Measurements from ENCODE around the gene TRIM2. TPM values are rescaled to one million over a fixed set of nuclear protein-coding genes. Genes with fewer than 3 reads are reported as not detected.
"Not testable (repeated sequence)": the region's sequence is repeated elsewhere in the genome, so short reads cannot be mapped to it uniquely, and the experiment has no call there.

Gene TRIM2
- total RNA-seq, 1 donor, result 39.8 TPM

GRCh38 chr4:153159016-153159415, 45.2 kb upstream of the TRIM2 start:
- DNase-seq (ENCODE audit: insufficient read length, low spot score, missing footprints), result no peak
- H3K4me3 ChIP-seq (ENCODE audit: insufficient read depth, low read length), result no peak overlapping the region
- H3K36me3 ChIP-seq (ENCODE audit: insufficient read depth, low read length), result no peaks in the 10 kb centered on the region
- no peak overlapping the region for H3K27ac ChIP-seq (ENCODE audit: low read depth, low read length)
- H2AFZ ChIP-seq (ENCODE audit: low read length), result no peak overlapping the region
- H3K9me3 ChIP-seq (ENCODE audit: low read depth, low read length), result no peaks in the 10 kb centered on the region
- no peaks in the 10 kb centered on the region for H4K20me1 ChIP-seq (ENCODE audit: insufficient read depth, low read length)
- H3K27me3 ChIP-seq (ENCODE audit: insufficient read depth, low read length), result peaks cover 82% of the 10 kb centered on the region
- peak; percentile 15 for TF ChIP-seq CTCF (IDR thresholded peaks at IDR 0.05; ENCODE audit: extremely low read depth, low read depth, low read length)
- H3K4me2 ChIP-seq (ENCODE audit: insufficient read depth, low read length), result no peak overlapping the region
- peaks cover 10% of the 10 kb centered on the region for H3K4me1 ChIP-seq (ENCODE audit: insufficient read depth, low read length)
- no peaks in the 10 kb centered on the region for H3K79me2 ChIP-seq (ENCODE audit: insufficient read depth, low read length)

DNA sequence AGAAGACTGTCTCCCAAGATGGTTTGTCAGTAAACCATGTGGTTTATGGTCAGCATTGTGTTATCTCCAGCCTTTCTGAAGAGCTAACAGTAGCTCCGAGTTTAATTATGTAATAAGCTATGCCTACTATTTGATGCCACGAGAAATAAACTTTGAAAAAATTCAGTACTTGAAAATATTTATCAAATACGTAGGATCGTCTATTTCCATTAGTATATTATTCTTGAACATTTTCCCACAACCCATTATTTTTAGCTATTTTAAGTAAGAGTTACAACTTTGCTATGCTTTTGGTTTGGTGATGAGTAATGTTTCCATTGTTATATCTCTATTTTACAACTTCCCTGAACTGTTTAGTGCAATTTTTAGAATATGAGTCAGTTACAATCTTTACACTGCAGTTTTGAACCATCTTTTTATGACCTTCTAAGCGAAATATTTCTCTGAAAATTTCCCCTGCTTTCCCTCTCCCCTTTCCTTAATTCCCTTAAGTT, 44.5 kb upstream of the TRIM2 start:
- Histone ChIP-seq H4K20me1 (ENCODE audit: insufficient read depth, low read length) (no peaks in the 10 kb centered on the region), H3K9me3 (ENCODE audit: low read depth, low read length) (no peaks in the 10 kb centered on the region), H3K79me2 (ENCODE audit: insufficient read depth, low read length) (no peaks in the 10 kb centered on the region), H3K27me3 (ENCODE audit: insufficient read depth, low read length) (peaks cover 82% of the 10 kb centered on the region), H2AFZ (ENCODE audit: low read length) (no peak overlapping the region), H3K36me3 (ENCODE audit: insufficient read depth, low read length) (no peaks in the 10 kb centered on the region), H3K4me2 (ENCODE audit: insufficient read depth, low read length) (peak overlapping the region; percentile 61), H3K4me3 (ENCODE audit: insufficient read depth, low read length) (no peak overlapping the region), H3K4me1 (ENCODE audit: insufficient read depth, low read length) (peaks cover 10% of the 10 kb centered on the region), H3K27ac (ENCODE audit: low read depth, low read length) (peak overlapping the region; percentile 40)
- peak; percentile 77 for DNase-seq (ENCODE audit: insufficient read length, low spot score, missing footprints)
- no peak for TF ChIP-seq CTCF (IDR thresholded peaks at IDR 0.05; ENCODE audit: extremely low read depth, low read depth, low read length)

- no peaks in the 10 kb centered on the region for H4K20me1 ChIP-seq (ENCODE audit: insufficient read depth, low read length)
- H2AFZ ChIP-seq (ENCODE audit: low read length), result no peak overlapping the region
- no peaks in the 10 kb centered on the region for H3K36me3 ChIP-seq (ENCODE audit: insufficient read depth, low read length)
- DNase-seq (ENCODE audit: insufficient read length, low spot score, missing footprints), result no peak
- no peak overlapping the region for H3K27ac ChIP-seq (ENCODE audit: low read depth, low read length)
- no peak for TF ChIP-seq CTCF (IDR thresholded peaks at IDR 0.05; ENCODE audit: extremely low read depth, low read depth, low read length)
- H3K4me3 ChIP-seq (ENCODE audit: insufficient read depth, low read length), result no peak overlapping the region
- no peaks in the 10 kb centered on the region for H3K9me3 ChIP-seq (ENCODE audit: low read depth, low read length)
- peaks cover 10% of the 10 kb centered on the region for H3K4me1 ChIP-seq (ENCODE audit: insufficient read depth, low read length)
- no peaks in the 10 kb centered on the region for H3K79me2 ChIP-seq (ENCODE audit: insufficient read depth, low read length)
- peaks cover 80% of the 10 kb centered on the region for H3K27me3 ChIP-seq (ENCODE audit: insufficient read depth, low read length)
- no peak overlapping the region for H3K4me2 ChIP-seq (ENCODE audit: insufficient read depth, low read length)
Measured at GRCh38 chr4:153160821-153161220, 43.4 kb upstream of the TRIM2 start.

GRCh38 chr4:153161226-153161963, 42.8 kb upstream of the TRIM2 start:
- no peaks in the 10 kb centered on the region for H3K9me3 ChIP-seq (ENCODE audit: low read depth, low read length)
- H3K4me2 ChIP-seq (ENCODE audit: insufficient read depth, low read length), result no peak overlapping the region
- peaks cover 10% of the 10 kb centered on the region for H3K4me1 ChIP-seq (ENCODE audit: insufficient read depth, low read length)
- H3K27ac ChIP-seq (ENCODE audit: low read depth, low read length), result no peak overlapping the region
- H2AFZ ChIP-seq (ENCODE audit: low read length), result no peak overlapping the region
- peaks cover 76% of the 10 kb centered on the region for H3K27me3 ChIP-seq (ENCODE audit: insufficient read depth, low read length)
- no peak for TF ChIP-seq CTCF (IDR thresholded peaks at IDR 0.05; ENCODE audit: extremely low read depth, low read depth, low read length)
- H4K20me1 ChIP-seq (ENCODE audit: insufficient read depth, low read length), result no peaks in the 10 kb centered on the region
- H3K36me3 ChIP-seq (ENCODE audit: insufficient read depth, low read length), result no peaks in the 10 kb centered on the region
- H3K79me2 ChIP-seq (ENCODE audit: insufficient read depth, low read length), result no peaks in the 10 kb centered on the region
- no peak for DNase-seq (ENCODE audit: insufficient read length, low spot score, missing footprints)
- H3K4me3 ChIP-seq (ENCODE audit: insufficient read depth, low read length), result no peak overlapping the region

- H3K79me2 ChIP-seq (ENCODE audit: insufficient read depth, low read length); H4K20me1 ChIP-seq (ENCODE audit: insufficient read depth, low read length); H3K9me3 ChIP-seq (ENCODE audit: low read depth, low read length); H3K4me2 ChIP-seq (ENCODE audit: insufficient read depth, low read length); H3K36me3 ChIP-seq (ENCODE audit: insufficient read depth, low read length); H2AFZ ChIP-seq (ENCODE audit: low read length); H3K4me3 ChIP-seq (ENCODE audit: insufficient read depth, low read length); H3K27ac ChIP-seq (ENCODE audit: low read depth, low read length); DNase-seq (ENCODE audit: insufficient read length, low spot score, missing footprints): not testable (repeated sequence)
- Histone ChIP-seq H3K27me3 (ENCODE audit: insufficient read depth, low read length) (peaks cover 85% of the 10 kb centered on the region), H3K4me1 (ENCODE audit: insufficient read depth, low read length) (peaks cover 10% of the 10 kb centered on the region)
Measured at GRCh38 chr4:153165236-153165635, 39.0 kb upstream of the TRIM2 start.
